ENCODE measurements around the gene SAPCD2.

SAPCD2 gene

DNA sequence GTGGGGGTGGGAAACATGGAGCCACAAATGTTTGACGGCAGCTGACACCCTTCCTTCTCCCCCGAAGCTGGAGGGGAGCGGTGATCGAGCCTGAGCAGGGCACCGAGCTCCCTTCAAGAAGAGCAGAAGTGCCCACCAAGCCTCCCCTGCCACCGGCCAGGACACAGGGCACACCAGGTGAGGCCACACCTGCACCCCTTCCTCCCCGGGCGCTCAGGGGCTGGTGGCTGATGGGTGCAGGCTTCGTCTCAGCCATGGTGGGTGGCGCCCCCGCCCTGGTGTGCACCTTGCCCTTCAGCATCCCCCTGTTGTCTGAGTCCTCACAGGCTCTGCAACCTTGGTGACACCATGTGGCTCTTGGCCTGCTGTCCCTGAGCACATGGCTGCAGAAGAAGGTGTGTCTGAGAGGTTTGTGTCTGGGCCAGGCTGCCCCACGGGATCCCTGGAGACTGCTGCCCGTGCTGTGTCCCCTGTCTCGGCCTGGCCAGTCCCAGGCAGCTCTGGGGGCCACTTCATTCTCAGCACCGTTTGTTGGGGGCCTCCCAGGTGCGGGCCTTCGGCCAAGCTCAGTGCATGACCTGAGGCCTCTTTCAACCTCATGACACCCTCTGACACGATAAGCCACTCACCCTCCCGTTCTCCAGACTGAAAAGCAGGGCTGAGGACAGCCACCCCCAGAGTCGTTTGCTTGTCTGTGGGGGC lies 27.6 kb upstream of the SAPCD2 start:
- Mint-ChIP-seq H3K4me3 (no peak overlapping the region), H3K36me3 (ENCODE audit: low read depth) (peaks cover 17% of the 10 kb centered on the region), H3K9me3 (no peaks in the 10 kb centered on the region), H3K27me3 (ENCODE audit: low read depth) (no peaks in the 10 kb centered on the region), H3K4me1 (no peaks in the 10 kb centered on the region), H3K27ac (no peak overlapping the region)
- TF ChIP-seq, protein P1, sequence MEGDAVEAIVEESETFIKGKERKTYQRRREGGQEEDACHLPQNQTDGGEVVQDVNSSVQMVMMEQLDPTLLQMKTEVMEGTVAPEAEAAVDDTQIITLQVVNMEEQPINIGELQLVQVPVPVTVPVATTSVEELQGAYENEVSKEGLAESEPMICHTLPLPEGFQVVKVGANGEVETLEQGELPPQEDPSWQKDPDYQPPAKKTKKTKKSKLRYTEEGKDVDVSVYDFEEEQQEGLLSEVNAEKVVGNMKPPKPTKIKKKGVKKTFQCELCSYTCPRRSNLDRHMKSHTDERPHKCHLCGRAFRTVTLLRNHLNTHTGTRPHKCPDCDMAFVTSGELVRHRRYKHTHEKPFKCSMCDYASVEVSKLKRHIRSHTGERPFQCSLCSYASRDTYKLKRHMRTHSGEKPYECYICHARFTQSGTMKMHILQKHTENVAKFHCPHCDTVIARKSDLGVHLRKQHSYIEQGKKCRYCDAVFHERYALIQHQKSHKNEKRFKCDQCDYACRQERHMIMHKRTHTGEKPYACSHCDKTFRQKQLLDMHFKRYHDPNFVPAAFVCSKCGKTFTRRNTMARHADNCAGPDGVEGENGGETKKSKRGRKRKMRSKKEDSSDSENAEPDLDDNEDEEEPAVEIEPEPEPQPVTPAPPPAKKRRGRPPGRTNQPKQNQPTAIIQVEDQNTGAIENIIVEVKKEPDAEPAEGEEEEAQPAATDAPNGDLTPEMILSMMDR (IDR thresholded peaks at IDR 0.05; ENCODE audit: unreplicated experiment in 3 of 3), result no peak

DNA sequence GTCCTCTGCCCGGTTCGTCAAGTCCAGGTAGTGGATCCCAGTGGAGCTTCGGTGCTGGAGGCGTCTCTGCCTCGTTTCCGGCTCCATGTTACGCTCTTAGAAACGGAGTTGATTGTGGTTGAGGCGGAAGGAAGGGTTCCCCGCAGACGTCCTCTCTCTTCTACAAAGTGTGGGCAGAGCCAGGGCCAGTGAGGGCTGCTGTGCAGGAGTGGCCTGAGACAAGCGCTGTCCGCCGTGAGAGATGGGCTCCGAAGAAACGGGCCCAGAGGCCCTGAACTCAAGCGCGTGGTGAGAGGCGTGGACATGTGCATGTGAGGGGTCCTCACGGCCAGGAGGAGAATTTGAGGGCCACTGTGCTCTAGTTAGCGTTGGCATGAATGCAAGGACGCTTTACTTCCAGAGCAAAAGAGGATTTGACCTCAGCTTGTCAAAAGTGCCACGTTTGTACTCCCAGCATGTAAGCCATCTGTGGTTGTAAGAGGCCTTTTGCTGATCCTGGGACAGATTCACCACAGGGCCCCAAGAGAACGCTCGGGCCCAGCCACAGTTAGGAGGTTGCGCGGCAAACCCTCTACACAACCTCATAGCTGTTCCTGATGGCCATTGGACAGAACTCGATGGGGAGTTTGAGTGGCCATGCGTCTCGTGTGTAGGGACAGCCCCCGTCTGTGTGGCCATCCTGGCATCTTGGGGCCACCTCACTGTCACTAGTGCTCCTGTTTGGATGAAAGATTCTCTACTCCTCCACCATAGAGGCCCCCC lies 26.6 kb upstream of the SAPCD2 start:
- H3K36me3 Mint-ChIP-seq (ENCODE audit: low read depth), result peaks cover 24% of the 10 kb centered on the region
- no peaks in the 10 kb centered on the region for H3K27me3 Mint-ChIP-seq (ENCODE audit: low read depth)
- TF ChIP-seq, protein P1 (IDR thresholded peaks at IDR 0.05; ENCODE audit: unreplicated experiment in 3 of 3), result no peak
- no peaks in the 10 kb centered on the region for H3K4me1 Mint-ChIP-seq
- no peaks in the 10 kb centered on the region for H3K9me3 Mint-ChIP-seq
- H3K4me3 Mint-ChIP-seq, result no peak overlapping the region
- no peak overlapping the region for H3K27ac Mint-ChIP-seq

DNA sequence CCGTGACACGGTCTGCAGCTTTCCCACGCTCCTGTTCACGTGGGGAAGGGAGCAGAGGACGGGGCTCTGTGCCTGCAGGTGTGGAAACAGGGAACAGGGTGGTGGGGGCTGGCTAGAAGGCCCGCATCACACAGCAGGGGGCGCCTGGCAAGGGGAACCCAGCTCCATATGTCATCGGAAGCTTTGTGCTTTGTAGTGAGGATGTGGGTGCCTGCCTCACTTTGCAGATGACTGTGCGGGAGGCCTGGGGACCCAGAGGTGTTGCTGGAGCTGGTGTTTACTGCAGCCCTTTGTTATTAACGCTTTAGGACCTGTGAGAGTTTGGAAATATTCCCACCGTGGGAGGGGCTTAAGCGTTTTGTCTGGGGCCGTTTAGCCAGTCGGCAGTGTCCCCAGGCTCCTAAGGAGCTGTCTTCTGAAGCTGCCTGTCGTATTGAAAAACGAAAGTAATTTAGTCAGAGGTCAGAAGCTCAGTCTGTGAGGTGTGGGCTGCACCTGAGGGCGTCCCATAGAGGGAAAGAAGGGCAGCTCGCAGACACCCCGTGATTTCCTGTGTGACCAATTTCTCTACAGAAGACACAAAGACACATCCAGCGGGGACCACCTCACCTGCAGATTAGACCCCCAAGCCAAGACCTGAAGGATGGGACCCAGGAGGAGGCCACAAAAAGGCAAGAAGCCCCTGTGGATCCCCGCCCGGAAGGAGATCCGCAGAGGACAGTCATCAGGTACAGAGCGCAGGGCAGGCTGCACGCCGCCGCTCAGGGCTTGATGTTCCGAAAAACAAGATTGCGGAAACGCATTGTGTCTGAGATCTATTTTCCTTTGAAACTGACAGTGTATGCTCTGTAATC lies 25.5 kb upstream of the SAPCD2 start:
- no peaks in the 10 kb centered on the region for H3K4me1 Mint-ChIP-seq
- peaks cover 28% of the 10 kb centered on the region for H3K36me3 Mint-ChIP-seq (ENCODE audit: low read depth)
- TF ChIP-seq, protein P1 (IDR thresholded peaks at IDR 0.05; ENCODE audit: unreplicated experiment in 3 of 3), result no peak
- no peak overlapping the region for H3K27ac Mint-ChIP-seq
- no peaks in the 10 kb centered on the region for H3K27me3 Mint-ChIP-seq (ENCODE audit: low read depth)
- H3K9me3 Mint-ChIP-seq, result no peaks in the 10 kb centered on the region
- H3K4me3 Mint-ChIP-seq, result no peak overlapping the region

DNA sequence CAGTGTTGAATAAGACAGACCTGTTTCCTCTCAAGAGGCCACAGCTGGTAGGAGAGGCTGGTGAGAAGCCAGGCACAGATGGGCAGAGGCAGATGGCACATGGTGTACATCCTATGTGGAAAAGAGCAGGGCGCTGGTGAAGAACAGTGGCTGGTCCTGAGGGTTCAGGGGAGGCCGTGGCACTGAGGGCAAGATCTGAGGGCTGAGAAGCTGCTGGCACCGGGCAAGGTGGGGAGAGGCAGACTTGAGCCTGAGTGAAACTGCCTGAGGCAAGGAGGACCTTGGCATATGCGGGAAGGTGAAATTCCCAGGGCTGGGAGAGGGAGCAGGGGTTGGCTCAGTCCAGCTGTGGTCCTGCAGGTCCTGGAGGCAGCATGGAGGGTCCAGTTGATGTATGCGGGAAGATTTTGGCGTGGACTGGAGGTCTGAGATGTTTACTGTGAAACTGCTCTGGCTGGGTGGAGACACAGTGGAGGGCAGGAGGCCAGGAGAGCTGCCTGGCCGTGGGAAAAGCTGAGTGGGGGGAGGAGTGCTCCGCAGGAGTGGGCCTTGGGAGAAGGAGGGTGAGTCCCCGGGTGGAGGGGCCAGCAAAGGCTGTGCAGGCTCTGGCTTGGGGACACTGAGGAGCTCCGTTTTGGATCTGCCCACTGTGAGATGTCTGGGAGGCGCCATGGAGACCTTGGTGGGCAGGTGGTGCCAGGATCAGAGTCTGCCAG lies 19.0 kb upstream of the SAPCD2 start:
- Mint-ChIP-seq H3K9me3 (no peaks in the 10 kb centered on the region), H3K4me3 (peak overlapping the region in 2 of 3 experiments; percentile 38 to 47), H3K36me3 (ENCODE audit: low read depth) (peaks cover 25% of the 10 kb centered on the region), H3K27ac (no peak overlapping the region), H3K4me1 (peaks cover 26% of the 10 kb centered on the region), H3K27me3 (ENCODE audit: low read depth) (peaks cover 7% of the 10 kb centered on the region)
- TF ChIP-seq, protein P1 (IDR thresholded peaks at IDR 0.05; ENCODE audit: unreplicated experiment in 3 of 3), result no peak

DNA sequence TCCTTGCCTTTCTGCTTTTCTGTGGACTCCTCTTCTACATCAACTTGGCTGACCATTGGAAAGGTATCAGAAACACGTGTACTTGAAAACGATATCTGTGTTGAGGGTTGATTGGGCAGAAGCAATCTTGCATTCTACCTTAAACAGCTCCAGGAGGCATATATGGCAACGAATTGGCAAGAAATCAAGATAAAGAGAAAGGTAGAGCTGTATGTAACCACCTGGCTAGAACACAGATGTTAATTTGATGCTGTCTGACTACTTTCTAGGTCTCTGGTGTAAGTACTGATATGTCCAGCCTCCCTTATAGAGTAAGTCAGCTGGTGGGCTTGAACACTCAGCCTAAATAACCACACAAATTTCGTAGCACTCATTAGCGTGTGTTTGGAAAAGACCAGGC lies 17.8 kb upstream of the SAPCD2 start:
- Mint-ChIP-seq H3K27me3 (ENCODE audit: low read depth) (peaks cover 13% of the 10 kb centered on the region), H3K9me3 (no peaks in the 10 kb centered on the region), H3K4me1 (peaks cover 26% of the 10 kb centered on the region), H3K4me3 (peak overlapping the region; percentile 89 to 94 (median 91)), H3K27ac (peak overlapping the region; percentile 5 to 89 (median 79)), H3K36me3 (ENCODE audit: low read depth) (peaks cover 21% of the 10 kb centered on the region)
- TF ChIP-seq, protein P1 (IDR thresholded peaks at IDR 0.05; ENCODE audit: unreplicated experiment in 3 of 3), result no peak
